ENCODE data around the gene AGTRAP. TPM values are rescaled to one million over a fixed set of nuclear protein-coding genes. Genes with fewer than 3 reads are reported as not detected.

The AGTRAP gene
- total RNA-seq, 1 donor from 2014 or later = 64.5 TPM

- Histone ChIP-seq H3K36me3 (no peaks in the 10 kb centered on the region), H3K9me3 (no peaks in the 10 kb centered on the region), H3K4me3 (peak overlapping the region; percentile 35), H3K27me3 (ENCODE audit: low read depth) (peaks cover 80% of the 10 kb centered on the region), H3K27ac (no peak overlapping the region), H3K4me1 (peaks cover 11% of the 10 kb centered on the region)
- no peak for TF ChIP-seq CTCF (IDR thresholded peaks at IDR 0.05)
- DNase-seq (no peak), ATAC-seq (no peak)
- intact Hi-C loops (cut with DNase I) = no loop called here
Measured at GRCh38 chr1:11691928-11692711, 43.8 kb upstream of the AGTRAP start.

- H3K4me1 ChIP-seq = peaks cover 11% of the 10 kb centered on the region
- no peak for TF ChIP-seq CTCF (IDR thresholded peaks at IDR 0.05)
- H3K9me3 ChIP-seq = no peaks in the 10 kb centered on the region
- H3K27ac ChIP-seq = no peak overlapping the region
- no peaks in the 10 kb centered on the region for H3K36me3 ChIP-seq
- no peak overlapping the region for H3K4me3 ChIP-seq
- peak; percentile 49 to 51 for ATAC-seq
- no peak for DNase-seq
- H3K27me3 ChIP-seq (ENCODE audit: low read depth) = peaks cover 70% of the 10 kb centered on the region
- intact Hi-C loops (cut with DNase I) = no loop called here
Measured at GRCh38 chr1:11693024-11693590, 42.8 kb upstream of the AGTRAP start.

- H3K4me1 ChIP-seq = peaks cover 11% of the 10 kb centered on the region
- TF ChIP-seq CTCF (IDR thresholded peaks at IDR 0.05) = no peak
- H3K27ac ChIP-seq = no peak overlapping the region
- intact Hi-C loops (cut with DNase I) = no loop called here
- ATAC-seq = no peak
- H3K9me3 ChIP-seq = no peaks in the 10 kb centered on the region
- peaks cover 62% of the 10 kb centered on the region for H3K27me3 ChIP-seq (ENCODE audit: low read depth)
- H3K4me3 ChIP-seq = no peak overlapping the region
- DNase-seq = no peak
- H3K36me3 ChIP-seq = no peaks in the 10 kb centered on the region
Measured at GRCh38 chr1:11693917-11694316, 42.0 kb upstream of the AGTRAP start.

- H3K27ac ChIP-seq = no peak overlapping the region
- DNase-seq (no peak), ATAC-seq (no peak)
- no peaks in the 10 kb centered on the region for H3K9me3 ChIP-seq
- intact Hi-C loops (cut with DNase I) = no loop called here
- peaks cover 5% of the 10 kb centered on the region for H3K4me1 ChIP-seq
- peaks cover 54% of the 10 kb centered on the region for H3K27me3 ChIP-seq (ENCODE audit: low read depth)
- no peaks in the 10 kb centered on the region for H3K36me3 ChIP-seq
- TF ChIP-seq CTCF (IDR thresholded peaks at IDR 0.05) = no peak
- no peak overlapping the region for H3K4me3 ChIP-seq
Measured at GRCh38 chr1:11695861-11696260, 40.1 kb upstream of the AGTRAP start.

GRCh38 chr1:11697188-11697892, 38.6 kb upstream of the AGTRAP start:
- no peak overlapping the region for H3K4me3 ChIP-seq
- no peak for TF ChIP-seq CTCF (IDR thresholded peaks at IDR 0.05)
- H3K4me1 ChIP-seq = no peaks in the 10 kb centered on the region
- intact Hi-C loops (cut with DNase I) = no loop called here
- no peak overlapping the region for H3K27ac ChIP-seq
- no peaks in the 10 kb centered on the region for H3K36me3 ChIP-seq
- no peak for ATAC-seq
- H3K27me3 ChIP-seq (ENCODE audit: low read depth) = peaks cover 48% of the 10 kb centered on the region
- no peaks in the 10 kb centered on the region for H3K9me3 ChIP-seq
- DNase-seq = no peak

All from lower lobe of right lung (tissue), 2 donors.